H1 (cell line): ENCODE data around the gene KLHL17. TPM values are rescaled to one million over a fixed set of nuclear protein-coding genes. Genes with fewer than 3 reads are reported as not detected.

ENCODE experiments used
- CTCF ChIA-PET: fragments of 300-600 bp; sonication (Branson Sonifier 250); formaldehyde crosslinking; loops from one replicate; lab custom pipeline; 2021; ENCODE audit not compliant: partially characterized antibody; lab: Charles Lee
- POLR2A ChIA-PET: fragments of 300-600 bp; sonication (Branson Sonifier 250); formaldehyde crosslinking; loops from one replicate; lab custom pipeline; 2021; ENCODE audit warnings: inconsistent platforms; ENCODE audit not compliant: partially characterized antibody; lab: Charles Lee
- DNase-seq, 2 experiments: peaks; one replicate each; pipeline versions ENCODE4 v3.0.0 to v3.0.0-alpha.2; 2010 to 2022; ENCODE audit warnings: low spot score in 2 of 2, low read depth in 1 of 2, mixed read lengths in 1 of 2
- FAIRE-seq: peaks from 2 replicates; lab custom pipeline; 2011; peaks lifted over from hg19 to GRCh38; lab: Jason Lieb, UNC
- H2AFZ ChIP-seq: 2 replicates; pipeline ENCODE4 v1.8.1; 2012; ENCODE audit warnings: low read length, inconsistent platforms
- H2AK5ac ChIP-seq: 2 replicates; pipeline ENCODE4 v1.6.1; 2013; ENCODE audit warnings: low read depth, low read length
- H2BK120ac ChIP-seq: replicated peaks from 2 replicates; pipeline ENCODE3; 2013; ENCODE audit warnings: low read depth, low read length, inconsistent platforms
- H2BK12ac ChIP-seq: 2 replicates; pipeline ENCODE4 v1.6.1; 2013; ENCODE audit warnings: low read depth, low read length
- H2BK15ac ChIP-seq: 2 replicates; pipeline ENCODE4 v1.6.1; 2013; ENCODE audit warnings: low read length
- H2BK20ac ChIP-seq: 2 replicates; pipeline ENCODE4 v1.6.1; 2013; ENCODE audit warnings: low read length
- H2BK5ac ChIP-seq: 2 replicates; pipeline ENCODE4 v1.6.1; 2013; ENCODE audit warnings: low read depth, low read length
- H3K14ac ChIP-seq: 2 replicates; pipeline ENCODE4 v1.6.1; 2013; ENCODE audit warnings: inconsistent platforms; ENCODE audit not compliant: insufficient read length
- H3K18ac ChIP-seq: 2 replicates; pipeline ENCODE4 v1.6.1; 2013; ENCODE audit warnings: low read length; ENCODE audit errors: extremely low read depth
- H3K23ac ChIP-seq: 2 replicates; pipeline ENCODE4 v1.6.1; 2013; ENCODE audit warnings: inconsistent platforms; ENCODE audit not compliant: insufficient read length
- H3K23me2 ChIP-seq: 2 replicates; pipeline ENCODE4 v1.6.1; 2013; ENCODE audit warnings: low read depth, low read length
- H3K27ac ChIP-seq: 2 replicates; pipeline ENCODE4 v1.6.1; 2011; ENCODE audit warnings: low read depth, low read length, inconsistent platforms
- H3K27me3 ChIP-seq, 4 experiments: replicated peaks in 1 of 4; 1 replicate in 1 of 4; 2 replicates in 3 of 4; pipeline versions ENCODE4 v1.6.1 to v1.8.1; 2011 to 2013; ENCODE audit warnings: low read length in 3 of 4, mild to moderate bottlenecking in 3 of 4, inconsistent platforms in 2 of 4, mixed read lengths in 2 of 4, moderate library complexity in 1 of 4; ENCODE audit not compliant: control insufficient read depth in 3 of 4, insufficient read depth in 3 of 4; ENCODE audit errors: extremely low read depth in 1 of 4
- H3K36me3 ChIP-seq, 4 experiments: 2 replicates each; pipeline versions ENCODE4 v1.6.1 to v1.8.1; 2011 to 2013; ENCODE audit warnings: mild to moderate bottlenecking in 4 of 4, low read length in 3 of 4, moderate library complexity in 2 of 4, control low read depth in 1 of 4, inconsistent platforms in 1 of 4; ENCODE audit not compliant: insufficient read depth in 4 of 4, control insufficient read depth in 2 of 4
- H3K4ac ChIP-seq: replicated peaks from 2 replicates; pipeline ENCODE3; 2013; ENCODE audit warnings: low read length, low read depth, mixed read lengths, inconsistent platforms; ENCODE audit not compliant: insufficient read length
- H3K4me1 ChIP-seq, 4 experiments: replicated peaks in 1 of 4; 1 replicate in 1 of 4; 2 replicates in 3 of 4; pipeline versions ENCODE4 v1.6.1 to v1.8.1; 2011 to 2013; ENCODE audit warnings: low read length in 3 of 4, inconsistent platforms in 2 of 4, mixed read lengths in 1 of 4; ENCODE audit not compliant: insufficient read depth in 4 of 4, control insufficient read depth in 3 of 4
- H3K4me2 ChIP-seq, 2 experiments: 2 replicates each; pipeline versions ENCODE4 v1.6.1 to v1.8.1; 2011 to 2013; ENCODE audit warnings: low read depth in 2 of 2, low read length in 2 of 2, control low read depth in 1 of 2, inconsistent platforms in 1 of 2, mild to moderate bottlenecking in 1 of 2; ENCODE audit not compliant: insufficient read depth in 1 of 2
- H3K4me3 ChIP-seq, 4 experiments: fragments of 200-600, 300-600 bp in 1 of 4; sonication (generic), shearing (Covaris generic), sonication (Bioruptor Twin) in 1 of 4; 2 replicates each; pipeline versions ENCODE4 v1.5.1 to v1.8.1; 2011 to 2016; ENCODE audit warnings: low read length in 4 of 4, low read depth in 3 of 4, control low read depth in 2 of 4, inconsistent platforms in 2 of 4, mild to moderate bottlenecking in 2 of 4, mixed read lengths in 1 of 4, moderate library complexity in 1 of 4; ENCODE audit not compliant: insufficient read depth in 2 of 4; ENCODE audit errors: extremely low read depth in 1 of 4
- H3K56ac ChIP-seq: replicated peaks from 2 replicates; pipeline ENCODE3; 2013; ENCODE audit warnings: low read depth, mild to moderate bottlenecking, mixed read lengths, low read length, inconsistent platforms; ENCODE audit not compliant: insufficient read length
- H3K79me1 ChIP-seq: 2 replicates; pipeline ENCODE4 v1.6.1; 2013; ENCODE audit warnings: low read depth, low read length, control low read depth
- H3K79me2 ChIP-seq, 2 experiments: 2 replicates each; pipeline versions ENCODE4 v1.6.1 to v1.8.1; 2012 to 2013; ENCODE audit warnings: low read length in 2 of 2, mild to moderate bottlenecking in 2 of 2, inconsistent platforms in 1 of 2; ENCODE audit not compliant: insufficient read depth in 2 of 2, control insufficient read depth in 1 of 2
- H3K9ac ChIP-seq, 4 experiments: replicated peaks in 1 of 4; 1 replicate in 1 of 4; 2 replicates in 3 of 4; pipeline versions ENCODE4 v1.6.1 to v1.8.1; 2011 to 2013; ENCODE audit warnings: low read depth in 3 of 4, low read length in 3 of 4, control low read depth in 2 of 4, mild to moderate bottlenecking in 2 of 4, moderate library complexity in 2 of 4, inconsistent platforms in 1 of 4; ENCODE audit errors: extremely low read depth in 1 of 4
- H3K9me3 ChIP-seq, 2 experiments: 2 replicates each; pipeline versions ENCODE4 v1.6.1 to v1.8.1; 2012 to 2013; ENCODE audit warnings: mild to moderate bottlenecking in 2 of 2, moderate library complexity in 2 of 2, control low read depth in 1 of 2, inconsistent platforms in 1 of 2, low read depth in 1 of 2, low read length in 1 of 2, mixed read lengths in 1 of 2; ENCODE audit not compliant: insufficient read depth in 2 of 2
- H4K20me1 ChIP-seq, 2 experiments: replicated peaks in 1 of 2; 2 replicates each; pipeline versions ENCODE3 to v1.8.1; 2011 to 2013; ENCODE audit warnings: inconsistent platforms in 2 of 2, low read length in 2 of 2, mild to moderate bottlenecking in 1 of 2; ENCODE audit not compliant: insufficient read depth in 2 of 2, control insufficient read depth in 1 of 2
- H4K5ac ChIP-seq: 2 replicates; pipeline ENCODE4 v1.6.1; 2013; ENCODE audit warnings: low read length, low read depth, mixed read lengths, inconsistent platforms; ENCODE audit not compliant: insufficient read length
- H4K8ac ChIP-seq: 2 replicates; pipeline ENCODE4 v1.8.0; 2013; ENCODE audit warnings: mild to moderate bottlenecking, moderate library complexity, low read length, inconsistent platforms; ENCODE audit not compliant: insufficient read depth; ENCODE audit errors: extremely low read depth
- H4K91ac ChIP-seq: replicated peaks from 2 replicates; pipeline ENCODE3; 2013; ENCODE audit warnings: low read length, mixed read lengths, inconsistent platforms; ENCODE audit not compliant: insufficient read length
- BRCA1 ChIP-seq: IDR thresholded peaks from 2 replicates; pipeline ENCODE4 v1.6.1; 2012; ENCODE audit warnings: low read depth, low read length, improper control_type of control experiment
- EP300 ChIP-seq, 2 experiments: IDR thresholded peaks; 1 replicate in 1 of 2; 2 replicates in 1 of 2; pipeline ENCODE4 v1.6.1; 2011 to 2012; ENCODE audit warnings: low read depth in 2 of 2, low read length in 2 of 2, mild to moderate bottlenecking in 2 of 2, borderline replicate concordance in 1 of 2, inconsistent platforms in 1 of 2, moderate library complexity in 1 of 2
- GABPA ChIP-seq: IDR thresholded peaks from 2 replicates; pipeline ENCODE4 v1.6.1; 2011; ENCODE audit warnings: mild to moderate bottlenecking, low read length, moderate library complexity, borderline replicate concordance; ENCODE audit not compliant: insufficient read depth
- POLR2A ChIP-seq, 2 experiments: IDR thresholded peaks; 1 replicate in 1 of 2; 2 replicates in 1 of 2; pipeline ENCODE4 v1.6.1; 2011; ENCODE audit warnings: low read depth in 2 of 2, low read length in 2 of 2, mild to moderate bottlenecking in 2 of 2; ENCODE audit errors: control extremely low read depth in 1 of 2
- RFX5 ChIP-seq: IDR thresholded peaks from 2 replicates; pipeline ENCODE4 v1.6.1; 2011; ENCODE audit warnings: low read depth, low read length, improper control_type of control experiment, borderline replicate concordance
- SIN3A ChIP-seq, 2 experiments: IDR thresholded peaks in 1 of 2; conservative IDR thresholded peaks in 1 of 2; 2 replicates each; pipeline ENCODE4 v1.6.1; 2011 to 2012; ENCODE audit warnings: low read length in 2 of 2, improper control_type of control experiment in 1 of 2, low read depth in 1 of 2, mild to moderate bottlenecking in 1 of 2
- SP2 ChIP-seq: IDR thresholded peaks from 2 replicates; pipeline ENCODE4 v1.6.1; 2012; ENCODE audit warnings: mild to moderate bottlenecking, low read length, inconsistent platforms
- WGBS, 2 experiments: shearing (Covaris generic) in 1 of 2; methylation state at CpG; one replicate each; pipeline versions ENCODE4 v1.1.6 to v1.1.7; 2013 to 2015; ENCODE audit warnings: low lambda C conversion rate in 2 of 2, mixed read lengths in 2 of 2, inconsistent platforms in 1 of 2, low coverage in 1 of 2, missing lambda C conversion rate in 1 of 2; ENCODE audit not compliant: insufficient replicate concordance in 2 of 2, insufficient coverage in 1 of 2, insufficient read length in 1 of 2; ENCODE audit errors: extremely low coverage in 1 of 2, missing lambda C conversion rate in 1 of 2; 5-methylcytosine and 5-hydroxymethylcytosine counted together
- polyA plus RNA-seq, 7 experiments: library from polyadenylated mRNA; depleted of rRNA in 3 of 7; stranded (reverse) in 5 of 7; unstranded in 2 of 7; fragments of >200 nt in 5 of 7; fragments of 200-250 nt in 2 of 7; gene quantifications; 1 replicate in 5 of 7; 2 replicates in 1 of 7; 4 replicates in 1 of 7; pipeline versions ENCODE4 v1.2.1 to v1.2.3, GENCODE V29; 2011 to 2013; ENCODE audit warnings: missing spikeins in 2 of 7, mixed read lengths in 2 of 7
- total RNA-seq: library from RNA; stranded (reverse); fragmentation: NEBNext Ultra II Directional; extraction: Animal tissue kit (Norgen Biotek cat#: 25700); gene quantifications from 2 replicates; pipeline ENCODE4 v1.2.1, GENCODE V29; 2021
- TF ChIP-seq, protein P1 (sequence below), 3 experiments: IDR thresholded peaks; 1 replicate in 2 of 3; 2 replicates in 1 of 3; pipeline versions ENCODE4 v1.5.1 to v1.6.1; 2011; ENCODE audit warnings: low read length in 3 of 3, mild to moderate bottlenecking in 3 of 3, inconsistent platforms in 2 of 3, low read depth in 1 of 3, moderate library complexity in 1 of 3; ENCODE audit not compliant: insufficient read depth in 1 of 3; ENCODE audit errors: control extremely low read depth in 1 of 3

KLHL17 gene
- total and polyA plus RNA-seq, 2 of the 8 experiments (the other 6 are each of a cell fraction or from before 2014, with no cell fraction given) = 32.6 to 36.1 TPM

DNA sequence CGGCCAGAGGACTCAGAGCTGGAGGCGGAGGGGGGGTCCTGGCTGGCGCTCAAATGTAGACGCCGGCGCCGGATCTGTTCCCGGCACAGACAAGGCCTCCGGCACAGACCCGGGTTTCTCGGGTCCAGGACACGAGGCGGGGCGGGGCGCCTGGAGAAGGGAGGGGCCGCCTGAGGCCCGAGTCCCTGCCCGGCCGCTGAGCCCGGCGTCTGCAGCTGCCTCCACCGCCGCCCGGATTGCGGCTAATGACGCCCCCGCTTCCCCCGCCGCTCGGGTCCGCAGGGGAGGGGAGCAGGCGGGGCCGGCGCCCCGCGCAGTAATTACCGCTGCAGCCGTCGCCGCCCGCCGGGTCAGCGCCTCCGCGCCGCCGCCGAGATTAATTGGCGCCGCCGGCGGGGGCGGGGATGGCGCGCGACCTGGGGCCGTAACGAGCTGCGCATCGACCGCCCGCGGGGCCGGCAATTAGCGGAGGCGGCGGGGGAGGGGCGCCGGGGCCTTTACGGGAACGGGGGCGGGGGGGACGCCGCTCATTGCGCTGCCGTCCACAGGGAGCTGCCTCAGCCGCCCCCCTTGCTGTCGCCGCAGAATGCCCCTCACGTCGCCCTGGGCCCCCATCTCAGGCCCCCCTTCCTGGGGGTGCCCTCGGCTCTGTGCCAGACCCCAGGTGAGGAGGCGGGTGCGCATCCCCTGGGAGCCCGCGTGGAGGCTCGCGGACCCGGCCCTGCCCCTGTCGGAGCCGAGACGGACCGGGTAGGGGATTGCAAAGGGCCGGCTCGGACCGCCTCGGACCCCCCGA, 18.6 kb upstream of the KLHL17 start:
- H3K23me2 ChIP-seq = peaks cover 7% of the 10 kb centered on the region; the same call in 1 of the 2 replicates
- H3K36me3 ChIP-seq = peaks cover 0 to 16% (median 5%) of the 10 kb centered on the region in 4 experiments; a peak in 4 of 8 replicates
- no peak overlapping the region for H3K56ac ChIP-seq
- no peak overlapping the region for H3K9ac ChIP-seq
- H4K91ac ChIP-seq = no peak overlapping the region
- no peak overlapping the region for H2BK120ac ChIP-seq
- no peak overlapping the region; the same call in none of the 2 replicates for H4K8ac ChIP-seq
- H3K27ac ChIP-seq = no peak overlapping the region
- ChIA-PET POLR2A (interaction anchor here (0.8 to 9.5 kb wide), 17 partner anchors 8 to 140 kb away, joined by 3 to 65 read pairs (median 4); partner anchors contain the start of genes NOC2L, PLEKHN1 and SAMD11), CTCF (interaction anchor here (0.7 to 5.3 kb wide), 12 partner anchors 10 to 217 kb away, joined by 3 to 45 read pairs (median 4); partner anchors contain the start of gene NOC2L)
- no peaks in the 10 kb centered on the region for H3K9me3 ChIP-seq
- no peak overlapping the region for H4K5ac ChIP-seq
- no peak overlapping the region for H3K4ac ChIP-seq
- 6% methylated on average over 21 of the region's 98 CpGs; no CpG with 5 or more reads in 1 of the 2 experiments for WGBS, 2 experiments
- H3K27me3 ChIP-seq = peaks cover 62 to 66% (median 64%) of the 10 kb centered on the region in 4 experiments
- no peak overlapping the region for H3K18ac ChIP-seq
- no peak overlapping the region for H2AFZ ChIP-seq
- peak overlapping the region; percentile 12 to 59 (median 16) for H3K4me3 ChIP-seq
- H2AK5ac ChIP-seq = no peak overlapping the region
- H3K4me2 ChIP-seq = peak overlapping the region; percentile 71 to 83
- H4K20me1 ChIP-seq = peaks cover 15 to 36% of the 10 kb centered on the region in 2 experiments
- no peak overlapping the region for H2BK12ac ChIP-seq
- no peak overlapping the region for H2BK5ac ChIP-seq
- no peaks in the 10 kb centered on the region for H3K79me2 ChIP-seq
- H2BK20ac ChIP-seq = no peak overlapping the region
- H3K79me1 ChIP-seq = no peaks in the 10 kb centered on the region
- no peak for FAIRE-seq
- DNase-seq = peak in 1 of 2 experiments; percentile 79
- peaks cover 3 to 38% (median 23%) of the 10 kb centered on the region in 4 experiments for H3K4me1 ChIP-seq
- H3K23ac ChIP-seq = no peak overlapping the region
- no peak overlapping the region for H2BK15ac ChIP-seq
- no peak overlapping the region for H3K14ac ChIP-seq
- TF ChIP-seq RFX5 (no peak), POLR2A (IDR thresholded peaks at IDR 0.05; ENCODE audit: control extremely low read depth in 1 of 2, low read depth in 2 of 2, low read length in 2 of 2) (no peak), GABPA (0 out of 2 replicates have a peak, but pooled peaks have one; percentile 37), BRCA1 (no peak), SIN3A (conservative IDR thresholded peaks at IDR 0.05 in 1 of 2, IDR thresholded peaks at IDR 0.05 in 1 of 2; ENCODE audit: low read depth in 1 of 2, low read length in 2 of 2) (no peak), EP300 (IDR thresholded peaks at IDR 0.05; ENCODE audit: borderline replicate concordance in 1 of 2, low read depth in 2 of 2, low read length in 2 of 2) (no peak), SP2 (no peak)
- TF ChIP-seq, protein P1, sequence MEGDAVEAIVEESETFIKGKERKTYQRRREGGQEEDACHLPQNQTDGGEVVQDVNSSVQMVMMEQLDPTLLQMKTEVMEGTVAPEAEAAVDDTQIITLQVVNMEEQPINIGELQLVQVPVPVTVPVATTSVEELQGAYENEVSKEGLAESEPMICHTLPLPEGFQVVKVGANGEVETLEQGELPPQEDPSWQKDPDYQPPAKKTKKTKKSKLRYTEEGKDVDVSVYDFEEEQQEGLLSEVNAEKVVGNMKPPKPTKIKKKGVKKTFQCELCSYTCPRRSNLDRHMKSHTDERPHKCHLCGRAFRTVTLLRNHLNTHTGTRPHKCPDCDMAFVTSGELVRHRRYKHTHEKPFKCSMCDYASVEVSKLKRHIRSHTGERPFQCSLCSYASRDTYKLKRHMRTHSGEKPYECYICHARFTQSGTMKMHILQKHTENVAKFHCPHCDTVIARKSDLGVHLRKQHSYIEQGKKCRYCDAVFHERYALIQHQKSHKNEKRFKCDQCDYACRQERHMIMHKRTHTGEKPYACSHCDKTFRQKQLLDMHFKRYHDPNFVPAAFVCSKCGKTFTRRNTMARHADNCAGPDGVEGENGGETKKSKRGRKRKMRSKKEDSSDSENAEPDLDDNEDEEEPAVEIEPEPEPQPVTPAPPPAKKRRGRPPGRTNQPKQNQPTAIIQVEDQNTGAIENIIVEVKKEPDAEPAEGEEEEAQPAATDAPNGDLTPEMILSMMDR (IDR thresholded peaks at IDR 0.05; ENCODE audit: control extremely low read depth in 1 of 3, insufficient read depth in 1 of 3, low read depth in 1 of 3, low read length in 3 of 3) = no peak
